GM19239 (cell line): ENCODE measurements around the gene SLCO3A1.

Experiments used
- DNase-seq: peaks from one replicate; pipeline ENCODE4 v3.0.0; 2011; ENCODE audit warnings: low spot score; ENCODE audit not compliant: insufficient read length
- FAIRE-seq: peaks from 2 replicates; lab custom pipeline; 2011; peaks lifted over from hg19 to GRCh38; lab: Jason Lieb, UNC

SLCO3A1 gene

DNA sequence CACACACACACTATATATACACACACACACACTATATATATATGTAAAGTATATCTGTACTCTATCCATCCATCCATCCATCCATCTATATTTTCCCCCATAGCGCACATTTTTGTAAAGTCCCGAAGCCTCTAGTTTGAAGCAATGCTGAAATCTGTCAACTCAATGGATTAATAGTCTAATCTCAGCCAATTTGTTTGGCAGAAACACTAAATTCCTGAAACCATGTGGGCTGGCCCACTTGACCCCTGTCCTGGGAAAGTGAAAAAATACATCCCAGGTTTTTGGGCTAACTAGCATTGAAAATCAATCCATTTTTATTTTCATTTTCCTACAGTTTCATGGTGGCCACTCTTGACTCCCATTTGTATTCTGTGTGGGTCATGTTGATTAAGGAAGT, 166.7 kb downstream of the SLCO3A1 start:
- no peak for DNase-seq
- FAIRE-seq, result no peak

DNA sequence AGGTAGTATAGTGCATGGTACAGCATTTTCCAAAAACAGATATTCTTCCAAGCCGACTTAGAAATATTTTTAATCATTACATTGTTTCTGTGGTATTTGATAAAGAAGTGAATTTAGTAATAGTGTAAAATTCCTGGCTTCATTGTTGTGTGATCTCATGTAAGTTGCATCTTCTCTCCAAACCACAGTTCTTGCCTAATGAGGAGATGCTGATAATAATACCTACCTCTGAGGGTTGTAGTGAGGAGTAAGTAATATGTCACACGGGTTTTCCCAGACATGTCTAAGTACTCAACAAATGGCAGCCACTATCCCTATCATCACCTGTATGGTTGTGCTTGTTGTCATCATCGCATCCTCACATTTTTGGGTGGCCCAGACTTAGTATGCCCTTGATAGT, 167.3 kb downstream of the SLCO3A1 start:
- DNase-seq, result no peak
- no peak for FAIRE-seq

DNA sequence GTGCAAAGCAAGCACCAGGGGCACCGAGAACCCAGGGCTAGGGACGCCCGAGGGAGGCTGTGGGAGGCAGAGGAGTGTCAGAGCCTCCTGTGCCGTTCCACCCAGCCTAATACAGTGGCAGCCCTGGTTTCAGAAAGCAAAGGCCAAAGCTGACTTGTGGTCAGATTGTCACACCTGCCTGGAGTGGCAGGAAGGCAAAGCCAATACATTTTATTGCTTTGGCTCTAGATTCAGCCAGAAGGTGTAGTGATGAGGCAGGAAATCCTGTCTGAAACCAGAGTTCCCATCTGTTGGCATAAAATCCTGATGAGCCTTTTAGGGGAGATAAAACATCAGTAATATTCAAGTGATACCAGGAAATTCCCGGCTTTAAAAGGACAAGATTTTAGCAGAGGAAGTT, 168.3 kb downstream of the SLCO3A1 start:
- FAIRE-seq (no peak), DNase-seq (no peak)

DNA sequence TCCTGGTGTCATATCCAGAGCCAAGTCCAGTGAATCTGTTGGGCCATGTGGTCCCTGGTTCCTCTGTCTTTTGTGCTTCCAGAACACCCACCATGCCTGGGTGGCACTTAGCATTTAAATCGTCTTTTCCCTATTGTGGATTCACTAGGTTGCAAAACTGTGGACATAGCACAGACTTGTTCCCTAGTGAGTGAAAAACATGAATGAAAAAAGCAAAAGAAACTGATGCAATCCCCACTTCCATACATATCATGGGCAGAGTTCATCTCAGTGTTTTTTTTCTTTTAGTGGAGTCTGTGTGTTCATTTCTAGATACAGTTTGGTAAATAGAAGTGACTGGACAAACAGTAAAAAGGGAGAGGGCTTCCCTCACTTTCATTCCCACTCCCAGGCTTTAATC, 170.5 kb downstream of the SLCO3A1 start:
- no peak for DNase-seq
- no peak for FAIRE-seq

DNA sequence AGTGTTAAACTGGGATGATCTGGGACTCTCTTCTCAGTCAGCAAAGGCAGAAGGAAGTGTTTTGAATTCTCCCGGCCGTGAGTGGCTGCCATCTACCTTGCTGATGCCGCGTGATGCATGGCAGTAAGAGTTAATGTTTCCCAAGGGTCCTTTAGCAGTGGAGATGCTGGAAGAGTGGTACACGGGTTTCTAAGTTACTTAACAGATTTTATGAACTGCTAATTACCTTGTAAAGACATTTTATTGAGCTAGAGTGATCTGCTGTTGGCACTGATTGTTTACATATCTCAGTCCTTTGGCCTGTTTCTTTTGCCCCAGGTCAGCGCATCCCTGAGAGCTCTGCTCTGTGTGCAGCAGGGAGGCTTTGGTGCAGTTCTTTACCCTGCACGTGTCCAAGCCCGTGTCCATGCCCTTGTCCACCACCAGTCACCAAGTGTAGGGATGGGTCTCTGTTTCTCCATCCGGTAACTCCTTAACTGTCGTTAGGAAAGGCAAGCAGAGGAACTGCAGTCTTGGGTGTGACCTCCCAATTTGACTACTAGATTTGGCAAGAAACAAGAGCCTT, 172.3 kb downstream of the SLCO3A1 start:
- DNase-seq (no peak), FAIRE-seq (no peak)

DNA sequence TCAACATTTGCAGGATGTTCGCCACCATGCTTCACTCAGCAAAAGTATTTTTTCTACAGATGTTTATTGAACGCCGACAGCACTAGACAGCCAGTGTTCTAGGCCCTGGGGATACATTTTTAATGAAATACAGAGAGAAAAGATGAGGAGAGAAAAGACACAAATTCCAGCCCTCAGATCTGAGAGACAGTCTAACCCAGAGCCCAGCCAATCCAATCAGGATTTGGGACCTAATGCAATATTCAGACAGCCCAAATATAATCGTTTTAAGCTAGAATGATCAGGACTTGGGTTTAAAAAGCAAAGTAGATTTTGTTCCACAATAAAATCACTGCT, 174.8 kb downstream of the SLCO3A1 start:
- FAIRE-seq, result no peak

DNA sequence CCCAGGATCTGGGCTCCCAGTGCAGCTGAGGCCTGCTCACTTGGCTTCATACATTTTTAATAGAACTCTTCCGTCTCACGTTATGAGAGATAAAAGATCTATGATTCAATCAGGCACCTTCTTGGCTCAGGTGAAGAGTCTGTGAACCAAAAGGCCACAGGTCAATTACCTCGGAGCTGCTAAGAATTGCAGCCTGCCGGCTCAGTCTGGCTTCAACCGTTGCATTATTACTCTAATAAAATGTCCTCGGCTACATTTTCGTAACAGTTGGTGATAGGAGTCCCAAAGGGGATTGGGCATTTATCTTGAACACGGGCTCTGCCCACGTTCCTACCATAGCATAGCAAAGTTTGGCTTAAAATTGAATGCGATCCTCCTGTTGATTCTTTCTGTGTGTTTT, 176.3 kb downstream of the SLCO3A1 start:
- no peak for FAIRE-seq
- DNase-seq, result no peak

More for the DNA sequence above, 174.8 kb downstream of the SLCO3A1 start:
- DNase-seq, result no peak

DNA sequence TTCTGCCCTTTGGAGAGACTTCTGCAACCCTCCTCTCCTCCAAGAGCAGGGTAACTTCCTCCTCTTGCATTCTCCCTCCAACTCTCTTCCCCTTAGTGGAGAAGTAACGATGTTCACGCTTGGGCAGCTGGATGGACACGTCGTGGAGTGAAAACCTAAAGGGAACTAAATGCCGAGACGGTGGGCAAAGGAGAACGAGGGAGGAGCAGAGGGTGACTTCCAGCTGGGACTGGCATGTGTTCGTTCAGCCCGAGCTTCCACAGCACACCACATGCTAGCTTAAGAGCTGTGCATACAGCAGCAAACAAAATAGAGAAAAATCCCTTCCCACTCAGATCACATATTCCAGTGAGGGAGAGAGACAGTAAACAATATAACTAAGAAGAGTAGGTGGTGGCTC, 179.8 kb downstream of the SLCO3A1 start:
- DNase-seq, result no peak
- FAIRE-seq, result no peak

DNA sequence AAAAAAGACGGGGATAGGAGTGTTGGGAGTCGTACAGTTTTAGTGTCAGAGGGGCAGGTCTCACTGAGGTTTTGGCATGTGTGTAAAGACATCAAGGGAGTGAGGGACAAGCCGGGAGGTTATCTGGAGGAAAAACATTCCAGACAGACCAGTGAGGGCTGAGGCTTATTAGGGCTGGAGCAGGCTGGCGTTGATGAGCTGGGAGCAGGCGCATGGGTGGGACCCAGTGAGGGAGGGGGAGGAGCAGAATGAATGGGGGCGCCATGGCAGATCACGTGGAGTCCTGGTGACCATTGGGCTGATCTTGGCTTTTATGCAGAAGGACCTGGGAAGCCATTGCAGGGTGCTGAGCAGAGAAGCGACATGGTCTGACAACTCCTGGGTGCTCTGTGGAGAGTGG, 180.2 kb downstream of the SLCO3A1 start:
- FAIRE-seq, result no peak
- no peak for DNase-seq

DNA sequence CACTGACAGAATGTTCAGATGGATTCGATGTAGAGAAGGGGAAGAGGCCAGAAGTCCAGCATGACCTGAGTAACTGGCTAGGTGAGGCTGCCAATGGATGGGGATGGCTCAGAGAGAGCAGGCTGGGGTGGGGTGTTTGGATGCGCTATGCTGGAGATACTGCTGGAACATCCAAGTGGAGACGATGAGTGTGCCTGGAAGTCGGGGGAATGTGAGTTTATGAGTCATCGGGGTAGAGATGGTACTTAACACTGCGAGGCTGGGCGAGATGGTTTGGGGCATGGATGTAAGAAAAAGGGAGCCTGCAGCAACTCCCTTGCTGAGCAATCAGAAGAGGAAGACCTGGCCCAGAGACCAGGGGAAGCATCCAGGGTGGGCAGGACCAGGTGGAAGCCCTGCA, 180.7 kb downstream of the SLCO3A1 start:
- FAIRE-seq, result no peak
- DNase-seq, result no peak

DNA sequence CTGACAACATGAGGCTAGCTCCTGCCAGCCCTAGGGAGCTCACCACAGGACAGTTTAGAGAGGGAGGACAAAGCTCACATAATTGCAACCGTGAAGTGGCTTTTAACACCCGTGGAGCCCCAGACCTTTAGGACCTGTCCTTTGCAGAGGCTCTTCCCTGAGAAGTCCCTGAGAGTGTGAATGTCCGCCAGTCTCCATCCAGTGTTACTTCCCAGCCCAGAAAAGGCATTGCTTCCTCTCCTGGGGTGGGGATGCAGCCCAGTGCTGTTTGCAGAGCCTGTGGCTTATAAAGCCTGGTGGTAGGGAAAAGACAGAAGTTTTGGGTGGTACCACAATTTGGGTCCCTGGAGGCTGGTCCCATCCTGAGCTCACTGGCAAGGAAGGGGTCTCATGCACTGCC, 182.0 kb downstream of the SLCO3A1 start:
- FAIRE-seq (no peak), DNase-seq (no peak)

DNA sequence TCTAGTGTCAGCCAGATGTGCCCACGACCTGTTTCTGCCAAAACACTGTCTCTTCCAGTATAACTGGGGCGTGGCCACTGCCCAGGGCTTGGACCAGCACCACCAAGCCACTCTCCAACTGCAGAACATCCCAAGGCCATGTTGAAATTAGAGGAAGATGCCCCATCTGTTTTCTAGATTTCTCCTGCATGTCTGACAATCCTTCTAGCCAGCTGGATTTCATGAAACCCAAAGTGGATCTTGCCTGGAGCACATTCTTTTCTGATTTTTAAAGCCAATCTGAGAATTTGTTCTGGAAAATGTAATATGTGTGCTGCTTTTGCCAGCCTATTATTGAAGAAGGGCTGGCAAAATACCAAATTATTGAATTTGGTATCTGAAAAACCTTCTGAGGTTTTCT, 182.5 kb downstream of the SLCO3A1 start:
- DNase-seq, result no peak
- no peak for FAIRE-seq

DNA sequence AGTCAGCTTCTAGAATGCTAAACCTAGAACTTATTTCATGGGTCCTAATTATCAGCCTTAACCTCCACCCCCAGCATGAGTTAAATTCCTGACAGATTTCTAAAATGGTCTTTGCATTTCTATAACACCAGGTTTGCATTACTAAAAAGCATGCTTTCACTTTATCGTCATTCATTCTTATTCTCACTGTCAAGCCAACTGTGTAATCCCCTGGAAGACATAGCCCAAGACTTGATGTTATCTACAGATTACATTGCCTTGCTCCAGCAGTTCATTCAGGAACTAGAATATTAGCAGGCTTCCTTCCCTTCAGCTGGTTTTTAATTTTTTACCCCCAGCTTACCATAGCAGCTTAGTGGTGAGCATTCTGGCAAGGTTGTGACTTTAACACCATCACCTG, 184.0 kb downstream of the SLCO3A1 start:
- DNase-seq, result no peak
- no peak for FAIRE-seq

DNA sequence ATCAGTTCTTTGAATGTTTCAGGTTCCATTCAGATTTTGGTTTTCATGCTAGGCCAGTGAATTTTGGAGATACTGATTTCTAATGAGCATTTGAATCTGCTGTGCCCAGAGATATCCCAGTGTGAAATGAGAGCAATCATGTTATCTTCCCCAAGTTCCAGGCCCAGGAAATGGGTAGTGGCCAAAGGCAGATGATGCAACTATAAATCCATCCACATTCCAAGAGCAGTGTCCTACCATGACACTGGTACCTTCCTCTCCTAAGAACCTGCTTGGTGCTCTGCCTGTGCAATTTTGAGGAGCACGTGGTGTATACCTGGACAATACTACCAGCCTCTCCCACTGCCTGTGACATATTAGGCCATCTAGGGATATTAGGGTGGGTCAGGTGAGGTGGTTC, 186.8 kb downstream of the SLCO3A1 start:
- no peak for DNase-seq
- FAIRE-seq, result no peak

DNA sequence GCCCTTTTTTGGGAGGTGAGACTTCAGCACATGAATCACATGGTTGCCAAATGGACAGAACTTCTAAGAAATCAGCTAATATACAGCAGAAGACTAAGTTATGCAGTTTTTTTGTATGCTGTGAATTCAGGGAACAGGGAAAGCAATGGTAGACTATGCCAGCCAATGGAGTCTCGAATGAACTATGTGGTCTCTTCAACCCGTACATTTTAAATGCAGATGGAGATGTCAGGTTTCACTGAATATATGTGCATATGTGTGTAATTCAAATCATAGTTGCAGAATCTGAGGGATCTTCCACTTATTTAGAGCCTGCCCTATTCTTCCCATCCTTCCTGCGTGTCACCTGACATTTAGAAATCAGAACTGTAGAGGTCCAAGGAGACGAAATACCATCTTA, 187.9 kb downstream of the SLCO3A1 start:
- no peak for DNase-seq
- FAIRE-seq, result no peak

DNA sequence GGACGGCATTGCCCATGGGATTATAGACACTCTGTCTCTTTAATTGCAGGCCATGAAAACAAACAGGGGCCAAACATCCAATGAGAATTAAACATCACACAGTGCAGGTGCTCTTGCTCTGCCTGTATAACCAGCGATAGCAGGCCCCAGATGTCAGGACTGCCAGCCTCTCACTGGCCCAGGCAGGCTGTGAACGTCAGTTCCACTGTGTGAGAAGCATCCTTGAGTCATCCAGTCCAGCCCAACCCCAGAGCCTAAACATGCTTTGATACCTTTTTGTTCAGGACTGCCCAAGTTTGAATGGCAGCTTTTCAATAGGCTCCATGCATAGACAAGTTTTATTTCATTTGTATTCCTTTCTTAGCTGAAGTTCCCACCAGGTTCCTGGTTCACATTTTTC, 189.8 kb downstream of the SLCO3A1 start:
- no peak for DNase-seq
- no peak for FAIRE-seq

DNA sequence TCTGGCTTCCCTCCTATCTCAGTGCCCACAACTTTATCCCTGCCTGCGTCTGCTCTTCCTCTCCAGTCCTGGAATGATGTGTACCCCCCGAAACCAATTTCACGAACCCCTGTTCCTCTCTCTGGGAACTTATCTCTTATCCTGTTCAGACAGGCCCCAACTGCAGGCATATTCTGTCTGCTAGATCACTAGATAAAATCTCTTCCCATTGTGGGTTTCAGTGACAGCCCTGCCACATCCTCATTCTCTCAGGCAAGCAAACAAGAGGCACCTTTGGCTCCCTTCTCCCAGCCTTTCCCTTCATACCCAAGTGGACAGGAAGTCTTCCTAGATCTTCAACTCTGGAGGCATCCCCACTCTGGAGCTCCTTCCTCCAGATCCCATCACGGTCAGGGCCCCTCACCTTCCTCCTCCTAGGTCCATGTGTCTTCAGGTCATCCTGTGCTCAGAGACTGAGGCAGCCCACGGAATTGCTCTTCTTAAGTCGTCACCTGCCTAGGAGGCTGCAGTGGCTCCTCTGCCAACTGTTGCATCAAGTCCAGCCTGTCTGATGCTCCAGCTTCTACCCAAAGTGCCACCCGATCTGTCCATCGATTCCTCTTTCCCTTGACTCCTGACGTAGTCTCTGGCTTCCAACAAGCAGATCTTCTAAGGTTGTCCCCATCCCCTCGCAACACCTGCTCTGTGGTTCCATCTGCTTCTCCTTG, 190.8 kb downstream of the SLCO3A1 start:
- DNase-seq (no peak), FAIRE-seq (no peak)

DNA sequence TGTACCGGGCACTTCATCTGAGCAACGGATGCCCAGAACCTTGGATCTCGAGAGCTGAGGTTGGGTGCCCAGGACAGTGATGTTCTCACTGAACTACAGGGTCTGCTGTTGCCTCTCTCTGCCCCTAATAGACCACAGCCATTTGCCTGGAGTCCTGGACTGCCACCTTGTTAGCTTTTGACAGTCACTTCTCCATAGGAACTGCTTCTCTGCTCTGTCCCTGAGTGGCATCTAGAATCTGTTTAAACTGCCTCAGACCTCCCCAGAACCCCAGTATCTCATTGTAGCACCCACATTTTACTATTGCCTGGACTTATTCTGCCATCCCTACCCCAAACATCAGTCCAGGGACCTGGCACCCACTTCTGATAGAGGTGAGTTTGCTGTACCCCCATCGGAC, 194.4 kb downstream of the SLCO3A1 start:
- FAIRE-seq (no peak), DNase-seq (no peak)

DNA sequence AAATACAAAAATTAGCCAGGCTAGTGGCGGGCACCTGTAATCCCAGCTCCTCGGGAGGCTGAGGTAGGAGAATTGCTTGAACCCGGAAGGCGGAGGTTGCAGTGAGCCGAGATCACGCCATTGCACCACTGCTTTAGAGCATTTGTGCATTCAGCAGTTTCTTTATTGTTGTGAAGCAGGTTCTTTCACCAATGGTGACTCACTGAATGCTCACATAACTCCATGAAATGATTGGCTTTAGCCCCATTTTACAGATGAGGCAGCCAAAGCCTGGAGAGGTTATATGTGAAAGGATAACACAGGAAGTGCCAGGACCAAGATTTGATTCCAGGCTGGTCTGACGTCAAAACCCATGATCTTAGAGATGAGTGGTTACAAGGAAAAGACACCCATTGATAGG, 195.2 kb downstream of the SLCO3A1 start:
- DNase-seq (no peak), FAIRE-seq (no peak)

DNA sequence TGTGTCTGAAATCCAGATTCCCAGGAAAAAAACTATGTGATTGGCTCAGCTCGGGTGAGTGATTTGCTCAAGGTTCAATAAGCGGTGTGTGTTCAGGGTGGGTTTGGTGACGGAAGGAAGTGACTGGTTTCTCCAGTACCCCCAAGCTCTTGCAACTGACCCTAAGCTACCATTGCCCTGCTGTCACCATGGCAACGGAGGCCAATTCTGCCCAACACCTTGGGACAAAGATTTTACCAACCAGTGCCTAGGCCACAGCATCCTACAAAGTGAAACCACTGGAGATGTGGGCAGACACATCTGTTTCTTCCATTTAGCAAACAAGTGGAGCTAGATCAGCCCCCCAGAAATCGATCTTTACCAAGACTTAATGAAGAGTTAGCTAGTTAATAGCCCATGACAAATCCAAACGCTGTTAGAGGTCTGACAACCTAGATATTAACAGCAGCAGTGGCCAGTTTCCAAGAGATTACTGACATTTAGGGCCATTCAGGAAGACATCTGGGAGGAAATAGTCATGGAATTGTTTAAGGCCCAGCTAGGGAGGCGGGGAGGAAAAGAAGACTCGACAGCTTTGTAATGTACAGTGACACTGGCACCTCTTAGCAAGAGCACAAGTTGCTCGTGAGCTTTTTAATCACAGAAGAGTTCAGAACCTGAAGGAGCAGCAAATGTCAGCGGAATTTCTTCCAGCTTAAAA, 195.9 kb downstream of the SLCO3A1 start:
- DNase-seq, result no peak
- no peak for FAIRE-seq

DNA sequence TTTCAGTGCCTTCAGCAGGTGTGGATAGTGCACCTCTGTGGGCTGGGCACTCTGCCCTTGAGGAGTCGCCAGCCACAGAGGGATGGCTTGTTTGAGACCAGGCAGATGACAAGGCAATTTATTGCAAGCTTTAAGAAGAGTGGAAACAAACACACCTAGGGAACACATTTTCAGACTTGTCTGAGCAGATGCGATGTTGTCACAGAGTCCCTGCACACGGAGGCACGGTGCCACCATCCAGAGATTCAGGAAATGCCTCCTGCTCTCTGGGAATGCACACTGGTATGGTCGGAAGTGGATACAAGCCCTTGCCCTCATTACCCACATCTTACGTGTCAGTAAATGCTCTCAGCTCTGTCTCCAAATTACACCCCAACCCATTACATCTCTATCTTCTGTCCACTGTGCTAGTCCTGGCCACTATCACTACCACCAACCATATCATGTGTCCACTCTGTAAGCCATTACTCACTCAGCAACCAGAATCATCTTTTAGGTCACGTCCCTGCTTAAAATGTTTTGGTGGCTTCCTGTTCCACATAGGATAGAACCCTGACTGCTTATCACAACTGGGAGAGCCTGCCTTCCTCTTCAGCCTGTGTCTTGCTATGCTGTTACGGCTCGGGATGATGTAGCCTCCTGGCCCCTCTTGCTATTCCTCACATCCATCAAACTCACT, 196.9 kb downstream of the SLCO3A1 start:
- DNase-seq, result no peak
- FAIRE-seq, result no peak
